Large intestine (tissue), 3 donors: Measurements from ENCODE around the gene PRR16. TPM values are rescaled to one million over a fixed set of nuclear protein-coding genes. Genes with fewer than 3 reads are reported as not detected.

Source experiments
- DNase-seq, 2 donors: peaks; one replicate each; pipeline versions ENCODE4 v3.0.0 to v3.0.0-alpha.2; 2013
- H3K27ac ChIP-seq: one replicate; pipeline ENCODE4 v1.5.1; 2013; ENCODE audit warnings: low read length
- H3K27me3 ChIP-seq: 2 replicates; pipeline ENCODE4 v1.6.1; 2013; ENCODE audit warnings: low read length; ENCODE audit not compliant: control insufficient read depth, insufficient read depth
- H3K36me3 ChIP-seq: 2 replicates; pipeline ENCODE4 v1.6.1; 2013; ENCODE audit warnings: low read length; ENCODE audit not compliant: control insufficient read depth, insufficient read depth
- H3K4me1 ChIP-seq: one replicate; pipeline ENCODE4 v1.6.1; 2013; ENCODE audit warnings: low read length; ENCODE audit not compliant: control insufficient read depth, insufficient read depth
- H3K4me3 ChIP-seq: one replicate; pipeline ENCODE4 v1.5.1; 2013; ENCODE audit warnings: low read length
- H3K9me3 ChIP-seq: one replicate; pipeline ENCODE4 v1.6.1; 2013; ENCODE audit warnings: mild to moderate bottlenecking, low read depth, low read length, moderate library complexity; ENCODE audit not compliant: control insufficient read depth
- WGBS: methylation state at CpG from one replicate; pipeline ENCODE4 v1.1.5; 2013; ENCODE audit warnings: low lambda C conversion rate; ENCODE audit not compliant: insufficient coverage; 5-methylcytosine and 5-hydroxymethylcytosine counted together
- polyA plus RNA-seq: library from polyadenylated mRNA; unstranded; fragments of 120-200 nt; gene quantifications from one replicate; pipeline ENCODE4 v1.2.1, GENCODE V29; 2013

PRR16 gene
- polyA plus RNA-seq, 1 donor, result 2.7 TPM

- no peaks in the 10 kb centered on the region for H3K36me3 ChIP-seq
- DNase-seq, result no peak
- no peaks in the 10 kb centered on the region for H3K4me1 ChIP-seq
- WGBS, result 80% methylated on average over 1 of the region's 1 CpG
- no peak overlapping the region for H3K27ac ChIP-seq
- no peaks in the 10 kb centered on the region for H3K9me3 ChIP-seq
- no peak overlapping the region for H3K4me3 ChIP-seq
- H3K27me3 ChIP-seq, result no peaks in the 10 kb centered on the region
Observed at GRCh38 chr5:120535900-120536299, 71.8 kb downstream of the PRR16 start.

- no peak for DNase-seq
- Histone ChIP-seq H3K27ac (no peak overlapping the region), H3K4me3 (no peak overlapping the region), H3K4me1 (no peaks in the 10 kb centered on the region), H3K27me3 (no peaks in the 10 kb centered on the region), H3K9me3 (no peaks in the 10 kb centered on the region), H3K36me3 (no peaks in the 10 kb centered on the region)
- WGBS, result 80% methylated on average over 1 of the region's 2 CpGs
Observed at GRCh38 chr5:120538149-120538548, 74.0 kb downstream of the PRR16 start.

GRCh38 chr5:120538644-120539043 is 74.5 kb downstream of the PRR16 start:
- H3K27ac ChIP-seq, result no peak overlapping the region
- no peak overlapping the region for H3K4me3 ChIP-seq
- DNase-seq, result no peak
- no peaks in the 10 kb centered on the region for H3K27me3 ChIP-seq
- no peaks in the 10 kb centered on the region for H3K4me1 ChIP-seq
- H3K9me3 ChIP-seq, result no peaks in the 10 kb centered on the region
- 93% methylated on average over 2 of the region's 2 CpGs for WGBS
- H3K36me3 ChIP-seq, result no peaks in the 10 kb centered on the region

GRCh38 chr5:120539471-120539870 is 75.4 kb downstream of the PRR16 start:
- WGBS, result no CpG with 5 or more reads among the region's 1 CpG
- H3K36me3 ChIP-seq, result no peaks in the 10 kb centered on the region
- no peak overlapping the region for H3K4me3 ChIP-seq
- DNase-seq, result no peak
- H3K27me3 ChIP-seq, result no peaks in the 10 kb centered on the region
- H3K27ac ChIP-seq, result no peak overlapping the region
- no peaks in the 10 kb centered on the region for H3K9me3 ChIP-seq
- H3K4me1 ChIP-seq, result no peaks in the 10 kb centered on the region

- no peaks in the 10 kb centered on the region for H3K4me1 ChIP-seq
- 80% methylated on average over 1 of the region's 2 CpGs for WGBS
- H3K9me3 ChIP-seq, result no peaks in the 10 kb centered on the region
- no peak for DNase-seq
- no peaks in the 10 kb centered on the region for H3K36me3 ChIP-seq
- no peak overlapping the region for H3K27ac ChIP-seq
- H3K4me3 ChIP-seq, result no peak overlapping the region
- no peaks in the 10 kb centered on the region for H3K27me3 ChIP-seq
Observed at GRCh38 chr5:120540097-120540496, 76.0 kb downstream of the PRR16 start.

- Histone ChIP-seq H3K27ac (no peak overlapping the region), H3K9me3 (no peaks in the 10 kb centered on the region), H3K4me1 (no peaks in the 10 kb centered on the region), H3K27me3 (no peaks in the 10 kb centered on the region), H3K4me3 (no peak overlapping the region), H3K36me3 (no peaks in the 10 kb centered on the region)
- no peak for DNase-seq
- WGBS, result 80% methylated on average over 1 of the region's 2 CpGs
Observed at GRCh38 chr5:120544043-120544442, 79.9 kb downstream of the PRR16 start.

- Histone ChIP-seq H3K27ac (no peak overlapping the region), H3K9me3 (no peaks in the 10 kb centered on the region), H3K4me1 (no peaks in the 10 kb centered on the region), H3K27me3 (no peaks in the 10 kb centered on the region), H3K4me3 (no peak overlapping the region), H3K36me3 (no peaks in the 10 kb centered on the region)
- DNase-seq, result no peak
- WGBS, result 86% methylated on average over 3 of the region's 3 CpGs
Observed at GRCh38 chr5:120545007-120545406, 80.9 kb downstream of the PRR16 start.

GRCh38 chr5:120545951-120546350 is 81.9 kb downstream of the PRR16 start:
- Histone ChIP-seq H3K4me3 (no peak overlapping the region), H3K9me3 (no peaks in the 10 kb centered on the region), H3K27ac (no peak overlapping the region), H3K27me3 (no peaks in the 10 kb centered on the region), H3K36me3 (no peaks in the 10 kb centered on the region), H3K4me1 (no peaks in the 10 kb centered on the region)
- DNase-seq, result no peak
- no CpG with 5 or more reads among the region's 3 CpGs for WGBS

- Histone ChIP-seq H3K27ac (no peak overlapping the region), H3K36me3 (no peaks in the 10 kb centered on the region), H3K27me3 (no peaks in the 10 kb centered on the region), H3K9me3 (no peaks in the 10 kb centered on the region), H3K4me1 (no peaks in the 10 kb centered on the region), H3K4me3 (no peak overlapping the region)
- no peak for DNase-seq
- no CpG with 5 or more reads among the region's 2 CpGs for WGBS
Observed at GRCh38 chr5:120546922-120547321, 82.8 kb downstream of the PRR16 start.

- H3K27ac ChIP-seq, result no peak overlapping the region
- no peaks in the 10 kb centered on the region for H3K4me1 ChIP-seq
- WGBS, result 100% methylated on average over 2 of the region's 2 CpGs
- no peaks in the 10 kb centered on the region for H3K36me3 ChIP-seq
- no peak for DNase-seq
- H3K9me3 ChIP-seq, result no peaks in the 10 kb centered on the region
- H3K27me3 ChIP-seq, result no peaks in the 10 kb centered on the region
- H3K4me3 ChIP-seq, result no peak overlapping the region
Observed at GRCh38 chr5:120550358-120550757, 86.3 kb downstream of the PRR16 start.

GRCh38 chr5:120552638-120553037 is 88.5 kb downstream of the PRR16 start:
- 100% methylated on average over 3 of the region's 3 CpGs for WGBS
- Histone ChIP-seq H3K27me3 (no peaks in the 10 kb centered on the region), H3K4me3 (no peak overlapping the region), H3K9me3 (no peaks in the 10 kb centered on the region), H3K36me3 (no peaks in the 10 kb centered on the region), H3K4me1 (no peaks in the 10 kb centered on the region), H3K27ac (no peak overlapping the region)
- no peak for DNase-seq
